Ishikawa (cell line): ENCODE measurements around the gene HOXD4.

Experiments used
- CEBPB ChIP-seq: IDR thresholded peaks from 2 replicates; pipeline ENCODE4 v1.6.1; 2012
- CREB1 ChIP-seq: IDR thresholded peaks from 2 replicates; pipeline ENCODE4 v1.6.1; 2012; ENCODE audit warnings: low read depth
- EGR1 ChIP-seq: IDR thresholded peaks from 2 replicates; pipeline ENCODE4 v1.6.1; 2012
- EP300 ChIP-seq: IDR thresholded peaks from 2 replicates; pipeline ENCODE4 v1.6.1; 2012; ENCODE audit warnings: borderline replicate concordance
- FOXM1 ChIP-seq: IDR thresholded peaks from 2 replicates; pipeline ENCODE4 v1.6.1; 2012; ENCODE audit warnings: low read depth, borderline replicate concordance
- MAX ChIP-seq: IDR thresholded peaks from 2 replicates; pipeline ENCODE4 v1.6.1; 2012
- NFIC ChIP-seq: IDR thresholded peaks from 2 replicates; pipeline ENCODE4 v1.6.1; 2012
- RAD21 ChIP-seq: IDR thresholded peaks from 2 replicates; pipeline ENCODE4 v1.6.1; 2012; ENCODE audit warnings: low read depth
- REST ChIP-seq: IDR thresholded peaks from 2 replicates; pipeline ENCODE4 v1.6.1; 2012; ENCODE audit warnings: low read depth, mild to moderate bottlenecking
- TAF1 ChIP-seq: IDR thresholded peaks from 2 replicates; pipeline ENCODE4 v1.6.1; 2012; ENCODE audit warnings: low read depth, mild to moderate bottlenecking
- TCF12 ChIP-seq: IDR thresholded peaks from 2 replicates; pipeline ENCODE4 v1.6.1; 2012; ENCODE audit warnings: low read depth
- TEAD4 ChIP-seq: IDR thresholded peaks from 2 replicates; pipeline ENCODE4 v1.6.1; 2012
- USF1 ChIP-seq: IDR thresholded peaks from 2 replicates; pipeline ENCODE4 v1.6.1; 2012
- YY1 ChIP-seq: IDR thresholded peaks from 2 replicates; pipeline ENCODE4 v1.6.1; 2012; ENCODE audit warnings: low read depth
- ZBTB7A ChIP-seq: IDR thresholded peaks from 2 replicates; pipeline ENCODE4 v1.6.1; 2012; ENCODE audit warnings: low read depth

The HOXD4 gene

GRCh38 chr2:176130957-176131847 lies 20.1 kb upstream of the HOXD4 start:
- no peak for TF ChIP-seq MAX
- no peak for TF ChIP-seq RAD21
- no peak for TF ChIP-seq NFIC
- TF ChIP-seq TEAD4 = no peak
- TF ChIP-seq FOXM1 = no peak
- no peak for TF ChIP-seq ZBTB7A
- TF ChIP-seq CEBPB = no peak
- TF ChIP-seq EP300 = no peak

- TF ChIP-seq YY1 = no peak
- TF ChIP-seq NFIC = no peak
- TF ChIP-seq TAF1 = no peak
- no peak for TF ChIP-seq CREB1
These were observed 19.5 kb upstream of the HOXD4 start for GRCh38 chr2:176131848-176132158.

GRCh38 chr2:176132205-176133171 lies 18.9 kb upstream of the HOXD4 start:
- TF ChIP-seq TCF12 = no peak
- no peak for TF ChIP-seq USF1
- TF ChIP-seq CEBPB = no peak
- no peak for TF ChIP-seq ZBTB7A
- TF ChIP-seq TEAD4 = no peak
- no peak for TF ChIP-seq CREB1
- no peak for TF ChIP-seq EP300
- no peak for TF ChIP-seq MAX
- no peak for TF ChIP-seq NFIC
- TF ChIP-seq TAF1 = no peak
- TF ChIP-seq REST = no peak
- TF ChIP-seq FOXM1 = no peak
- TF ChIP-seq EGR1 = no peak
- no peak for TF ChIP-seq YY1

- TF ChIP-seq YY1 (no peak), RAD21 (no peak), EGR1 (no peak), FOXM1 (no peak), EP300 (no peak)
These were observed 18.0 kb upstream of the HOXD4 start for GRCh38 chr2:176133389-176133788.

- TF ChIP-seq TCF12 = no peak
- no peak for TF ChIP-seq EGR1
- no peak for TF ChIP-seq MAX
- no peak for TF ChIP-seq EP300
- no peak for TF ChIP-seq TAF1
- TF ChIP-seq NFIC = no peak
- no peak for TF ChIP-seq CEBPB
- TF ChIP-seq RAD21 = no peak
- TF ChIP-seq YY1 = no peak
- TF ChIP-seq CREB1 = no peak
- no peak for TF ChIP-seq TEAD4
These were observed 17.3 kb upstream of the HOXD4 start for GRCh38 chr2:176134035-176134434.

- TF ChIP-seq YY1 (no peak), ZBTB7A (no peak), MAX (no peak), USF1 (no peak), EP300 (no peak), FOXM1 (no peak), REST (no peak), CEBPB (no peak), TEAD4 (no peak), CREB1 (no peak), TAF1 (no peak), RAD21 (no peak), EGR1 (no peak), NFIC (no peak), TCF12 (no peak)
These were observed 16.3 kb upstream of the HOXD4 start for GRCh38 chr2:176135035-176135440.
